ENCODE data around the gene HIVEP2.

Gene HIVEP2

DNA sequence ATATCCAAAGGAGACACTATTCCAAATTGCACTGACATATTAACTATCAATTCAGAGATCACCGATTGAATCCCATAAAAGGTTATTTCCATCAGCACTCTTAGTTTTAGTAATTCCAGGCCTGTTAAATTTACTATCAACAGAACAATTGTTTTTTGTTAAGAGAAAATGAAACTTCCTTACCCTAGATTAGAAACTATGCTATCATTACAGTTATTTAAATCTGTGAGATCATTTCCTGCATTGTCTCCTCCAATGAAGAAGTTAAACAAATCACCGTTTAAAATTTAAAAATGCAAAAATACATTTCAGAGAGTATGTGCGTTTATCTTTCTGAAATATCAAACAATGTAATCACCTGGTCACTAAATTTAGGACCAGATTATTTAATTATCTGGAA lies 57.5 kb downstream of the HIVEP2 start:
- DNase-seq, result no peak

DNA sequence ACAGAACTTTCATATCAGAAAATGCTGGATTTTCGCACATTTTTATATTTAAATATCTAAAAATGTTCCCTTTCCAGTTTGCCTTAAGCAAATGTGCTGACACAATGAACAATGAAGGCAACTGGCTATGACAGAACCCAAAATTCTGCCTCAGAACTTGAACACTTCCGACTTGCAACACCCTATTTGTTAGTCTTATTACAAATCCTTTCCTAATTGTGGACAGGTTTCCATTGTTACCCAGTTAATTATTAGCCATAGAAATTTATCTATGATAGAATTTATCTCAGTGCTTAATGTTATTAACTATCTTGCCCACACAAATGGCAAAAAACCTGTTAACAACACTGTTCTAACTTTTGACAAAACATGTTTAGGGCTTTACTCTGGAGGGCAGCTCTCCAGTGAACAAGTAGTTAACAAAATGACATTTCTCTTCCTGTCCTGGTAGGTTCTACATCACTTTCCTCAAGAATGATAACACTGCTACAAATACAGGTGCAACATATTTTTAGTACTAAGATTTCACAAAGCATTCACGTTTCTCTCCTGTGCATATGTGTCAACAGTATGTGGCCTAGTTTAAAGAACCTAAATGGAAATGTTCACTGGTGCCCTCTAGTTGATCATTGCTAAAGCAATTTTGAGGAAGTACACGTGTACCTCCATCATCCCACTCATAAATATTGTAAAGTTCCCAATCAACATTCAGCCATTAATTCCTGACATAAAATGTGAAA lies 58.4 kb downstream of the HIVEP2 start:
- no peak for DNase-seq

- DNase-seq, result peak; percentile 55
Measured at GRCh38 chr6:142885182-142885867, 59.7 kb downstream of the HIVEP2 start.

GRCh38 chr6:142884214-142885035 lies 60.6 kb downstream of the HIVEP2 start:
- no peak for DNase-seq

DNA sequence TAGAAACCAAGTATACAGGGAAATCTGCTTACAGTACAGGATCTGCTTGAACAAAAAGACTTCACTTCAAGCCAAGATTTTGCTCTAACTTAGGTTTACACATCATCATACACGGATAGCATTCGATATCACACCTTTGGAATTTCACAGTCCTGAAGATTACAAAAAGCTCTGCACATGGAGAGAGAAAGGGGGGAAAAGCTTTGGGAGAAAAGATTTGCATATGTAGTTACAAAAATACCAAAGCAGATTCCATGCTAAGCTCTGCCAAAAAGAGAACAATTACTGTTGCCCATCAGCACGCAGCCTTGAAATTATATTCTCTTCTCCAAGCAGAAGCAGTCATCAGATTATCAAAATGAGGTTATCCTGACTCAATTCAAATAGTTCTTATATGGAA lies 62.0 kb downstream of the HIVEP2 start:
- no peak for DNase-seq

DNA sequence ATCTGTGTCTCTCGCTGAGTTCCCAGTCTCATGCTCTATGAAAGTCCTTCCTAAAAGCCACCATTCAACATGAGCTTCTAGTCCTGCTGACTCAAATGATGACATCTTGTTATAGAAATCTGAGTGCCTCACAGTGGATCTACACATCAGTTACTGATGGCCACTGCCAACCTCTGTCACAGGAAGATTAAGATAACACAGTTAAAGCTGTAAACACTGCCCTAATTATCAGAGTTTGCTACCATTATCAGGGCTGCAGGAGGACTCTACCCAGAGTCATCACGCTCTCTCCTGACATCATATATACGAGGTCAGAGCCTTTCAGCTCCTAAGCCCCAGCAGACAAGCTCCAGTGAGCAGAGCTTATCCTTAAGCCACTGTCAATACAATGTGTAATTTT lies 63.2 kb downstream of the HIVEP2 start:
- DNase-seq, result no peak

DNA sequence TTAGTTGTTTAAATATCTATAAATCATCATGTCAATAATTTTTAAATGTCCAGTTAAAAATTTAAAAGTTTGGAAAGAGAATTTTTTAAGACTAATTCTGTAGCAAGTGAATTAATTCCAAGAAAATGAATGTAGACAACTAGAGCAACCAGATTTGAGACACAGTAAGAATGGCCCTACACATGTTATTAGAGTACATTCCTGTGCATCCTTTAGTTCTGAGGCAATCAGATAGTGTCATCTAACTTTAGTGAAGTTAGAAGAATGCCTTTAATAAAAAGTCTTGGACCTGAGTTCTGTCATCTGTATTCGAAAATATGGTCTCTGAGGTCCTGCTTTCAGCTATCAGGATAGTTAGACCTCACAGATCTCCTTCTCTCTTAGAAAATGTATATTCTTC lies 63.7 kb downstream of the HIVEP2 start:
- no peak for DNase-seq

- no peak for DNase-seq
Measured at GRCh38 chr6:142880201-142880600, 64.8 kb downstream of the HIVEP2 start.

GRCh38 chr6:142879527-142879926 lies 65.4 kb downstream of the HIVEP2 start:
- no peak for DNase-seq

DNA sequence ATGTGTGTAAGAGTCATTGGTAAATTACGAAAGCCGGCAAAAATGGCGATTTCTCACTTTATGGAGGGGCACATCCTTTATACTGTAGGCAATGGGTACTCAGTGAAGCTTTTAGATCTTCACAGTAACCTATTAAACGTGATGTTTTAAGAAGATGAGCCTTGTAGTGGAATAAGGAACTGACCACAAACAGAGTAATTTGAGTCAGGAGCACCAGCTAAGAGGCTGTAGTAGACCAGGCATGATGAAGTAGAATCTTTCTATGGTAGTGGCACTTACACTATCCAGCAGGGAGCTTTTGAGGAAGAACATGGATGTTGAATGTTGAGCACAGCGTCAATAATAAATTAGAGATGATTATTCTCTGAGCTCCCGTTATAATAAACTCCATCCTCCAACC lies 65.9 kb downstream of the HIVEP2 start:
- no peak for DNase-seq

GRCh38 chr6:142878407-142878806 lies 66.6 kb downstream of the HIVEP2 start:
- DNase-seq, result no peak

- no peak for DNase-seq
Measured at GRCh38 chr6:142874676-142875075, 70.3 kb downstream of the HIVEP2 start.

DNA sequence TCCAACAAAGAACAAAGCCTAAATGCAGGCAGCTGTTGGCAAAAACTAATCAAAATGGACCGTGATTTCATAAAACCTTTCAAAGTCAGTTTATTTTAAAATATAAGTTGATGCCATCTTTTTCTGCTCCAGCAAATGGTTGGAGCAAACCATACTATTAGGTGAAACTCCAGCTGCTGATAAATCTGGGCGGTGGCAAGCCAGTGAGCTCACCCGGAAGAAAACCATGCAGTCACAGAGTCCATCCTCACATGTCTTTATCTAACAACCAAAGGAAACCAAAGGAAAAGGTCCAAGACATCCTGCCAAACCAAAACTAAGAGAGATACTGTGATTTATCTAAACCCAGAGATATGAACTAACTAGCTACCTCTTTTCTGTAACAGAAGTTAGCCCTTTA lies 72.6 kb downstream of the HIVEP2 start:
- DNase-seq, result no peak

- peak in 1 of 2 experiments; percentile 55 for DNase-seq
Measured at GRCh38 chr6:142871910-142872331, 73.1 kb downstream of the HIVEP2 start.

- no peak for DNase-seq
Measured at GRCh38 chr6:142870787-142871415, 74.1 kb downstream of the HIVEP2 start.

DNA sequence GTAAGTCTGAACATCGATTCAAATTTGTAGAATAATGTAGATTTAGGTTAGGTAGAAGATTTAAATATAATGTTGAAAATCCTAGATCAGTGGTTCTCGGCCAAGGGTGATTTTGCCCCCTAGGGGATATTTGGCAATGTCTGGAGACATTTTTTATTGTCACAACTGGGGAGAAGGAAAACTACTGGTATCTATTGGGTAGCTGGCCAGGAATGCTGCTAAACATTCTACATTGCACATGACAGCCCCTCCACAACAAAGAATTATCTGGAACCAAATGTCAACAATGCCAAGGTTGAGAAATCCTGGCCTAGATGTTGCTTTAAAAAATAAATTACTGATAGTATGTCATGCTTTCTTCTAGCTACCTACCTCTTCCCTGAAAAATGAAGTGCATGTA lies 76.1 kb downstream of the HIVEP2 start:
- DNase-seq, result no peak

DNA sequence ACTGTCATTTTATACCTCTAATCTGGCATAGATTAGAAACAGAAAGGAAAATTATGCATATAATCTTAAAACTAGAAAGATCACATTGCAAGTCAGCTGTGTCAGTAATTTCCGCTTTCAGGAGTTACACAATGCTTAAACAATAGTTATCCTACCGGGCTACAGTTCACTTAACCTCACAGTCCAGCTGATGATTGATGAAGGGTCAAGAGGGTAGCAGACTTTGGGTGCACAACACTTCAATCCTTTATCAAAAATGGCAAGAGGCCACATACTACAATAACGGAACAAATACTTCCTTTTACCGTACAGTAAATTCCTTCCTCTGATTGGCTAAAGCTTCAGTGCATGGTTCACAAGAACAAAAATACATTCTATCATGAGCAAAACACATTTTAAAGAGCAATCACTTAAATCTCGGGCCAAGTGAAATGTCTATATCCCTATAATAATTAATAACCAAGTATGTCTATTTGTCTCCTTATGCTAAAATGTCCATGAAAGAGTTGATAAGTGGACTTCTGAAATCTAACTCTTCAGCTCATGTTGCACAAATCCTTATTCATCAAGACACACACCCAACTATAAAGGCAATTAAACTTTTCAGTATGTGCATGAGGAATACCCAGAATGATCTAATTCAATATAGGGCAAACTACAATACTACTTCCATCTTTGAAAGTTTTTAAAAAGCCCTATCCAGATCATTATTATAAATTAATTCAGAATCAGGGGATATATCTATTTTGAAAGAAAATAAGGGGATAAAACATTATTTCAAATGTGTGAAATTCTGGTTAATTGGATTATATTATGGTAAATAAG lies 76.8 kb downstream of the HIVEP2 start:
- no peak for DNase-seq

DNA sequence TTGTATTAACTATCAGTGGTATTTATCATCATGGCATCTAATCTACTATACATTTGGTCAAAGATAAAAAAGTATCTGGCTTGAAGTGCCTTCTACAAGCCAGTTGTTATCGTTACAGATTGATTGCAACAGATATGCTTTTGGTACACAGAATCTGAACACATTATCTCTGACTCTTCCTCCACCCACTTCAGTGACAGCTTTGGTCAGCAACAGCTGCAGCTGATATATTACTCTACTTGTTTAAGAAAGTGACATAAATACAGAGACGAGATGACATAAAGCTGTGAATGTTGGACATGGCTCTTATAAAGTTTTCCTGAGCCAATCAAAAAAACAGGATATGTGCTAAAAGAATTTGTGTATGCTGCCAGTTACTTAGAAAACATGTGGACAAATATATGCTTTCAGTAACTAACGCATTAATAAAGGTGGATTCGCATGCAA lies 77.6 kb downstream of the HIVEP2 start:
- DNase-seq, result no peak

DNA sequence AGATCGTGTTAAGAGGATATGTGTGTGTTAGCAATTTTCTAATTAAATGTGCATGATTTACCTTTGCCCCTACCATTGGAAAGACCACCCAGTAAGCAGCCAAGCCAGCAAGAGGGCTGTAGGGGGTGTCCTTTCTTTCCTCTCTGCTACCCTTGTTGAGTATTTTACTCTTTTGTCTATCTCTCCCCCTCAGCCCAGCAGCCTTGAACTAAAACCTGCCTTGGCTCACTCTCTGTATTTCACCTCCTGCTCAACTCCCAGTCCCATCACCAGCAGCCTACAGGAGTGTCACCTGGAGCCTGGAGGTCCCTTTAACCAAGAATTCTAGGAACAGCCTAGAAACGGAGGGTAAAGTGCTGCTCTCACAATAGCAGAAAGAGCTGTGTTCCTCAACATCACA lies 81.0 kb downstream of the HIVEP2 start:
- no peak for DNase-seq

GRCh38 chr6:142861711-142862110 lies 83.3 kb downstream of the HIVEP2 start:
- DNase-seq, result no peak

DNA sequence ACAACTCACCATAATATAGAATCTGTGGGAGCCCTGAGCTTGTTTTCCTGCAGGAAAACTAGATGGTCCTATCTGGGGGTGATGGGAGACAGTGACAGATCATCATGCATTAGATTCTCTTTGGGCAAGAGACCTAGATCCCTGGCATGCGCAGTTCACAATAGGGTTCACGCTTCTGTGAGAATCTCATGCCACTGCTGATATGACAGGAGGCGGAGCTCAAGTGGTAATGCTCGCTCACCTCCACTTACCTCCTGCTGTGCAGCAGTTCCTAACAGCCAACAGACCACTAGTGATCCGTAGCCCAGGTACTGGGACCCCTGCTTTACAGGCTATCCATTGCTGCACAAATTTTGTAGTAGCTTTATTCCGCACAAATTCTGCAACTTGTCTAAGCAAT lies 84.5 kb downstream of the HIVEP2 start:
- no peak for DNase-seq

Measured in activated T-cell treated with anti-CD3 and anti-CD28 coated beads, Interleukin-2, amount 50 U/mL, for 48 hours (primary cell).